IMR-90 (cell line): ENCODE measurements around the gene ALK. TPM values are rescaled to one million over a fixed set of nuclear protein-coding genes. Genes with fewer than 3 reads are reported as not detected.

Experiments used
- ATAC-seq: fragments of 200-7000 bp; cut with Tn5 transposase; 2 replicates; pipeline ENCODE4 v1.9.1; 2020; ENCODE audit warnings: low read depth, mild to moderate bottlenecking, moderate library complexity
- BruUV-seq: library from RNA; stranded (reverse); fragments of 400-500 nt; replicated peaks from 2 replicates; lab custom pipeline; 2021; lab: Mats Ljungman, UMichigan
- CTCF ChIA-PET: fragments of 300-600 bp; formaldehyde crosslinking; extraction: SDS; loops from one replicate; lab custom pipeline; 2021; ENCODE audit warnings: antibody characterized with exemption; lab: Yijun Ruan, JAX
- POLR2A ChIA-PET: fragments of 300-600 bp; sonication (Branson Sonifier 250); formaldehyde crosslinking; loops from one replicate; lab custom pipeline; 2022; ENCODE audit warnings: antibody characterized with exemption; ENCODE audit not compliant: unreplicated experiment; lab: Charles Lee
- DNase-seq: peaks from one replicate; pipeline ENCODE4 v3.0.0; 2013
- H2AFZ ChIP-seq: replicated peaks from 2 replicates; pipeline ENCODE3; 2013; ENCODE audit warnings: low read length, mild to moderate bottlenecking; ENCODE audit not compliant: poor library complexity
- H2AK5ac ChIP-seq: 2 replicates; pipeline ENCODE4 v1.6.1; 2013; ENCODE audit warnings: low read depth, low read length, inconsistent platforms
- H2AK9ac ChIP-seq: replicated peaks from 2 replicates; pipeline ENCODE3; 2013; ENCODE audit warnings: mild to moderate bottlenecking, low read depth, low read length, moderate library complexity; ENCODE audit not compliant: poor library complexity
- H2BK120ac ChIP-seq: 2 replicates; pipeline ENCODE4 v1.6.1; 2013; ENCODE audit warnings: low read depth, low read length, inconsistent platforms
- H2BK15ac ChIP-seq: 3 replicates; pipeline ENCODE4 v1.6.1; 2013; ENCODE audit warnings: low read depth, low read length, inconsistent platforms
- H2BK20ac ChIP-seq: 2 replicates; pipeline ENCODE4 v1.6.1; 2013; ENCODE audit warnings: low read depth, mild to moderate bottlenecking, inconsistent platforms, low read length, moderate library complexity
- H2BK5ac ChIP-seq: 2 replicates; pipeline ENCODE4 v1.6.1; 2013; ENCODE audit warnings: mild to moderate bottlenecking, low read depth, low read length, inconsistent platforms; ENCODE audit not compliant: poor library complexity, severe bottlenecking
- H3K14ac ChIP-seq: replicated peaks from 2 replicates; pipeline ENCODE4 v1.6.1; 2013; ENCODE audit warnings: low read depth, low read length, inconsistent platforms
- H3K18ac ChIP-seq: 2 replicates; pipeline ENCODE4 v1.6.1; 2013; ENCODE audit warnings: low read depth, low read length, control low read depth
- H3K23ac ChIP-seq: 2 replicates; pipeline ENCODE4 v1.6.1; 2013; ENCODE audit warnings: low read depth, low read length, inconsistent platforms
- H3K27ac ChIP-seq: 2 replicates; pipeline ENCODE4 v1.5.1; 2013; ENCODE audit warnings: mild to moderate bottlenecking, control low read depth, low read length; ENCODE audit not compliant: insufficient read depth
- H3K27me3 ChIP-seq: 2 replicates; pipeline ENCODE4 v1.6.1; 2013; ENCODE audit warnings: low read length; ENCODE audit not compliant: control insufficient read depth, insufficient read depth
- H3K36me3 ChIP-seq: 2 replicates; pipeline ENCODE4 v1.6.1; 2013; ENCODE audit warnings: low read length, mixed read lengths; ENCODE audit not compliant: control insufficient read depth, insufficient read depth
- H3K4ac ChIP-seq: 2 replicates; pipeline ENCODE4 v1.6.1; 2013; ENCODE audit warnings: low read depth, low read length, inconsistent platforms
- H3K4me1 ChIP-seq: 2 replicates; pipeline ENCODE4 v1.6.1; 2013; ENCODE audit warnings: low read length, mixed read lengths; ENCODE audit not compliant: control insufficient read depth, insufficient read depth
- H3K4me2 ChIP-seq: 2 replicates; pipeline ENCODE4 v1.6.1; 2013; ENCODE audit warnings: low read depth, mild to moderate bottlenecking, control low read depth, low read length, moderate library complexity
- H3K4me3 ChIP-seq: 2 replicates; pipeline ENCODE4 v1.5.1; 2013; ENCODE audit warnings: low read depth, mild to moderate bottlenecking, control low read depth, low read length, moderate library complexity; ENCODE audit not compliant: insufficient read depth
- H3K56ac ChIP-seq: 2 replicates; pipeline ENCODE4 v1.6.1; 2013; ENCODE audit warnings: low read length, inconsistent platforms; ENCODE audit not compliant: insufficient read depth; ENCODE audit errors: extremely low read depth
- H3K79me1 ChIP-seq, 2 experiments: 2 replicates each; pipeline ENCODE4 v1.6.1; 2013; ENCODE audit warnings: low read length in 2 of 2, inconsistent platforms in 1 of 2, low read depth in 1 of 2
- H3K9ac ChIP-seq: 2 replicates; pipeline ENCODE4 v1.6.1; 2013; ENCODE audit warnings: low read depth, low read length, control low read depth
- H3K9me1 ChIP-seq: 2 replicates; pipeline ENCODE4 v1.6.1; 2013; ENCODE audit warnings: low read length, inconsistent platforms; ENCODE audit not compliant: insufficient read depth
- H3K9me3 ChIP-seq: 2 replicates; pipeline ENCODE4 v1.6.1; 2013; ENCODE audit warnings: low read length; ENCODE audit not compliant: control insufficient read depth, insufficient read depth
- H4K20me1 ChIP-seq: 2 replicates; pipeline ENCODE4 v1.6.1; 2013; ENCODE audit warnings: low read length, inconsistent platforms; ENCODE audit not compliant: insufficient read depth
- H4K5ac ChIP-seq: 2 replicates; pipeline ENCODE4 v1.6.1; 2013; ENCODE audit warnings: mild to moderate bottlenecking, low read depth, low read length, control low read depth
- H4K8ac ChIP-seq, 2 experiments: 2 replicates each; pipeline ENCODE4 v1.6.1; 2013; ENCODE audit warnings: low read depth in 2 of 2, low read length in 2 of 2, control low read depth in 1 of 2, inconsistent platforms in 1 of 2
- H4K91ac ChIP-seq: 2 replicates; pipeline ENCODE4 v1.6.1; 2013; ENCODE audit warnings: low read depth, low read length, inconsistent platforms; ENCODE audit not compliant: insufficient read depth
- BHLHE40 ChIP-seq: fragments of 150-350 bp; IDR thresholded peaks from 2 replicates; pipeline ENCODE4 v1.6.1; 2016; ENCODE audit warnings: mild to moderate bottlenecking, low read depth, low read length
- CEBPB ChIP-seq: IDR thresholded peaks from 2 replicates; pipeline ENCODE4 v1.6.1; 2012; ENCODE audit warnings: low read depth, low read length, improper control_type of control experiment
- CHD1 ChIP-seq: IDR thresholded peaks from 2 replicates; pipeline ENCODE4 v1.6.1; 2012; ENCODE audit warnings: low read depth, low read length, improper control_type of control experiment
- ELK1 ChIP-seq: fragments of 150-350 bp; IDR thresholded peaks from 2 replicates; pipeline ENCODE4 v1.6.1; 2016; ENCODE audit warnings: low read depth, mild to moderate bottlenecking, low read length, moderate library complexity, borderline replicate concordance
- FOS ChIP-seq: fragments of 150-350 bp; IDR thresholded peaks from 2 replicates; pipeline ENCODE4 v1.6.1; 2016; ENCODE audit warnings: low read depth, low read length
- MAZ ChIP-seq: IDR thresholded peaks from 2 replicates; pipeline ENCODE4 v1.6.1; 2012; ENCODE audit warnings: low read depth, mild to moderate bottlenecking, low read length, improper control_type of control experiment, moderate library complexity, borderline replicate concordance
- MXI1 ChIP-seq: IDR thresholded peaks from 2 replicates; pipeline ENCODE4 v1.6.1; 2012; ENCODE audit warnings: low read depth, mild to moderate bottlenecking, low read length, moderate library complexity, borderline replicate concordance
- NFE2L2 ChIP-seq: fragments of 150-350 bp; IDR thresholded peaks from 2 replicates; pipeline ENCODE4 v1.6.1; 2016; ENCODE audit warnings: low read depth, mild to moderate bottlenecking, low read length
- POLR2A ChIP-seq: IDR thresholded peaks from 2 replicates; pipeline ENCODE4 v1.6.1; 2012; ENCODE audit warnings: mild to moderate bottlenecking, low read depth, low read length
- RAD21 ChIP-seq: IDR thresholded peaks from 2 replicates; pipeline ENCODE4 v1.6.1; 2012; ENCODE audit warnings: low read length, improper control_type of control experiment
- RCOR1 ChIP-seq: IDR thresholded peaks from 2 replicates; pipeline ENCODE4 v1.6.1; 2012; ENCODE audit warnings: mild to moderate bottlenecking, low read length, improper control_type of control experiment; ENCODE audit not compliant: insufficient replicate concordance
- RFX5 ChIP-seq: IDR thresholded peaks from 2 replicates; pipeline ENCODE4 v1.8.0; 2012; ENCODE audit warnings: low read depth, mild to moderate bottlenecking, low read length, moderate library complexity
- SMC3 ChIP-seq: fragments of 150-350 bp; IDR thresholded peaks from 2 replicates; pipeline ENCODE4 v1.6.1; 2016; ENCODE audit warnings: low read depth, mild to moderate bottlenecking, antibody characterized with exemption, low read length, moderate library complexity
- USF2 ChIP-seq: fragments of 150-350 bp; IDR thresholded peaks from 2 replicates; pipeline ENCODE4 v1.6.1; 2017; ENCODE audit warnings: mild to moderate bottlenecking, antibody characterized with exemption, low read length, low read depth
- WGBS, 2 experiments: methylation state at CpG; one replicate each; pipeline versions ENCODE4 v1.1.5 to v1.1.7; 2013; ENCODE audit warnings: missing lambda C conversion rate in 2 of 2; ENCODE audit not compliant: insufficient read length in 1 of 2; ENCODE audit errors: extremely low coverage in 2 of 2; 5-methylcytosine and 5-hydroxymethylcytosine counted together
- dilution Hi-C: fragments of 300-500 bp; cut with HindIII; formaldehyde crosslinking; loops from one replicate; pipeline ENCODE4 v1.14.3; 2018; ENCODE audit warnings: low sequenced_read_pairs; ENCODE audit not compliant: unreplicated experiment
- in situ Hi-C: fragments of 300-500 bp; cut with MboI; formaldehyde crosslinking; loops from 3 replicates; pipeline ENCODE4 v1.14.3; 2019; ENCODE audit warnings: low sequenced_read_pairs, inconsistent platforms, mixed read lengths
- intact Hi-C: fragments of 100-400 bp; cut with micrococcal nuclease; formaldehyde crosslinking; loops from 2 replicates; pipeline ENCODE4 v1.10.0; 2022
- polyA plus RNA-seq, 3 experiments: library from polyadenylated mRNA; depleted of rRNA; stranded (reverse); fragments of >200 nt; gene quantifications; 2 replicates each; pipeline ENCODE4 v1.2.3, GENCODE V29; 2012; ENCODE audit warnings: low replicate concordance in 1 of 3
- total RNA-seq: library from RNA; depleted of rRNA; stranded (reverse); fragments of >200 nt; gene quantifications from 2 replicates; pipeline ENCODE4 v1.2.3, GENCODE V29; 2012
- TF ChIP-seq, protein P1 (sequence below): conservative IDR thresholded peaks from 2 replicates; pipeline ENCODE4 v1.5.1; 2012; ENCODE audit warnings: mild to moderate bottlenecking, low read depth, low read length, improper control_type of control experiment

Gene ALK
- total and polyA plus RNA-seq, 2 of the 4 experiments (the other 2 are of a cell fraction) = not detected

DNA sequence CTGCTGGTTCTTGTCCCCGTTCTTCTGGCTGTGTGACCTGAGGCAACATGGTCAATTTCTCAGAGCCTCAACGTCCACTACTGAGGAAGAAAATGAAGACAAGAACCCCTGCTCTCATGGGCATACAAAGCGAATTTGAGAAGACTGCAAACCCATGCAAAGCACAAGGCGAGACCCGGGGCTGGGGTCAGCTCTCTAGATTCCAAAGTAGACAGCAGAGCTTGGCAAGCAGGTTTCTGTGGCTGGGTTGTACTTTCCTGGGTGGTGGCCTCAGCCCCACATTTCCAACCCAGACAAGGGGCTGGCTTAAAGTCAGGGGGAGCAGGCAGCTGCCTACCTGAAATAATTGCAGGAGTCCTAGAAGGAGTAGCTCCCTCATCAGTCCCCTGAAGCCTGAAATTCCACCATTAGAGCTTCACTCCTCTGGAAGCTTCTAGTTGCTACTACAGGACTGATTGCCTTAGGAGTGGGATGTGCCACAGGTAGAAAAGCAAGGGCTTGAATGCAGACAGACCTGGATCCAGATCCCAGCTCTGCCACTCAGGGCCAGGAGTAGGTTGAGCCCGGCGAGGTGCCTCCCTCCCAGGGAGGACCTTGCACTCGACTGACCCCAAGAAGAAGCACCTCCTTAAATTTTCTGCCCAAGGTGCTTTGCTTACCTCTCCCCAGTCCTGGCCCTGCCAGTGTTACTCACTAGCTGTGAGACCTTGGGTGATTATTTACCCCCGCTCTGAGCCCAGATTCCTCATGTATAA lies 678.6 kb downstream of the ALK start:
- no peaks in the 10 kb centered on the region for H3K9me3 ChIP-seq
- H3K27me3 ChIP-seq = peaks cover 28% of the 10 kb centered on the region
- 0 out of 2 replicates have a peak, but pooled peaks cover 3% of the 10 kb centered on the region for H3K4me1 ChIP-seq
- no peak overlapping the region for H3K4me2 ChIP-seq
- CTCF ChIA-PET = interaction anchor here (1.2 kb wide), 1 partner anchor 17 kb away, joined by 3 read pairs; no protein-coding TSS in a partner anchor
- H2BK120ac ChIP-seq = no peak overlapping the region
- peaks cover 4% of the 10 kb centered on the region; the same call in 1 of the 2 replicates for H3K9me1 ChIP-seq
- no peak overlapping the region for H4K8ac ChIP-seq
- BruUV-seq = no TSS peak
- H2AFZ ChIP-seq = no peak overlapping the region
- no peaks in the 10 kb centered on the region for H4K20me1 ChIP-seq
- dilution Hi-C loops = no loop called here
- intact Hi-C loops = no loop called here
- H3K4ac ChIP-seq = no peak overlapping the region
- no peaks in the 10 kb centered on the region for H3K36me3 ChIP-seq
- WGBS, 2 experiments = 43% methylated on average over 4 of the region's 9 CpGs; no CpG with 5 or more reads in 1 of the 2 experiments
- no peak overlapping the region for H3K56ac ChIP-seq
- no peak overlapping the region for H2AK5ac ChIP-seq
- no peak overlapping the region for H2BK20ac ChIP-seq
- no peak for ATAC-seq
- no peaks in the 10 kb centered on the region for H3K79me1 ChIP-seq
- TF ChIP-seq, protein P1, sequence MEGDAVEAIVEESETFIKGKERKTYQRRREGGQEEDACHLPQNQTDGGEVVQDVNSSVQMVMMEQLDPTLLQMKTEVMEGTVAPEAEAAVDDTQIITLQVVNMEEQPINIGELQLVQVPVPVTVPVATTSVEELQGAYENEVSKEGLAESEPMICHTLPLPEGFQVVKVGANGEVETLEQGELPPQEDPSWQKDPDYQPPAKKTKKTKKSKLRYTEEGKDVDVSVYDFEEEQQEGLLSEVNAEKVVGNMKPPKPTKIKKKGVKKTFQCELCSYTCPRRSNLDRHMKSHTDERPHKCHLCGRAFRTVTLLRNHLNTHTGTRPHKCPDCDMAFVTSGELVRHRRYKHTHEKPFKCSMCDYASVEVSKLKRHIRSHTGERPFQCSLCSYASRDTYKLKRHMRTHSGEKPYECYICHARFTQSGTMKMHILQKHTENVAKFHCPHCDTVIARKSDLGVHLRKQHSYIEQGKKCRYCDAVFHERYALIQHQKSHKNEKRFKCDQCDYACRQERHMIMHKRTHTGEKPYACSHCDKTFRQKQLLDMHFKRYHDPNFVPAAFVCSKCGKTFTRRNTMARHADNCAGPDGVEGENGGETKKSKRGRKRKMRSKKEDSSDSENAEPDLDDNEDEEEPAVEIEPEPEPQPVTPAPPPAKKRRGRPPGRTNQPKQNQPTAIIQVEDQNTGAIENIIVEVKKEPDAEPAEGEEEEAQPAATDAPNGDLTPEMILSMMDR = no peak
- TF ChIP-seq CEBPB (no peak), BHLHE40 (no peak), SMC3 (no peak), FOS (no peak), NFE2L2 (no peak), POLR2A (no peak), USF2 (no peak), ELK1 (no peak), RAD21 (no peak), MAZ (no peak), RCOR1 (no peak), CHD1 (no peak), RFX5 (no peak), MXI1 (no peak)
- no peak overlapping the region for H4K91ac ChIP-seq
- H3K23ac ChIP-seq = no peak overlapping the region
- in situ Hi-C loops = no loop called here
- H2AK9ac ChIP-seq = no peak overlapping the region
- no peak overlapping the region for H3K14ac ChIP-seq
- POLR2A ChIA-PET = no interaction called here
- H3K4me3 ChIP-seq = no peak overlapping the region
- no peak overlapping the region for H2BK15ac ChIP-seq
- H3K9ac ChIP-seq = no peak overlapping the region
- no peak overlapping the region for H3K27ac ChIP-seq
- H3K18ac ChIP-seq = no peak overlapping the region
- H4K5ac ChIP-seq = no peak overlapping the region
- DNase-seq = no peak
- H2BK5ac ChIP-seq = no peak overlapping the region
